CD14-positive monocyte (primary cell): ENCODE data around the gene PAPPA2. TPM values are rescaled to one million over a fixed set of nuclear protein-coding genes. Genes with fewer than 3 reads are reported as not detected.
"Not testable (repeated sequence)": the region's sequence is repeated elsewhere in the genome, so short reads cannot be mapped to it uniquely, and the experiment has no call there.

Source experiments
- DNase-seq, 3 donors: peaks; one replicate each; pipeline ENCODE4 v3.0.0-alpha.2; 2011 to 2022
- H2AFZ ChIP-seq: 2 replicates; pipeline ENCODE4 v1.6.0; 2012; ENCODE audit warnings: mild to moderate bottlenecking, low read depth, low read length, inconsistent platforms; ENCODE audit not compliant: insufficient read depth, poor library complexity, severe bottlenecking
- H3K27ac ChIP-seq, 2 donors: 1 replicate in 1 of 2; 2 replicates in 1 of 2; pipeline ENCODE4 v1.5.1; 2012 to 2013; ENCODE audit warnings: low read length in 2 of 2, control low read depth in 1 of 2, inconsistent platforms in 1 of 2, low read depth in 1 of 2, mild to moderate bottlenecking in 1 of 2
- H3K27me3 ChIP-seq, 2 donors: one replicate each; pipeline versions ENCODE4 v1.6.0 to v1.6.1; 2011 to 2013; ENCODE audit warnings: low read length in 2 of 2; ENCODE audit not compliant: control insufficient read depth in 2 of 2, insufficient read depth in 2 of 2
- H3K36me3 ChIP-seq, 2 donors: replicated peaks in 1 of 2; 1 replicate in 1 of 2; 2 replicates in 1 of 2; pipeline versions ENCODE4 v1.5.1 to v1.6.1; 2012 to 2013; ENCODE audit warnings: low read length in 2 of 2, control low read depth in 1 of 2, inconsistent platforms in 1 of 2, mild to moderate bottlenecking in 1 of 2; ENCODE audit not compliant: insufficient read depth in 2 of 2, control insufficient read depth in 1 of 2
- H3K4me1 ChIP-seq, 2 donors: 1 replicate in 1 of 2; 2 replicates in 1 of 2; pipeline versions ENCODE4 v1.5.1 to v1.6.1; 2012 to 2013; ENCODE audit warnings: low read length in 2 of 2, control low read depth in 1 of 2, inconsistent platforms in 1 of 2, mild to moderate bottlenecking in 1 of 2, moderate library complexity in 1 of 2; ENCODE audit not compliant: insufficient read depth in 2 of 2, control insufficient read depth in 1 of 2
- H3K4me2 ChIP-seq: replicated peaks from 2 replicates; pipeline ENCODE3; 2012; ENCODE audit warnings: low read length, moderate library complexity, mild to moderate bottlenecking; ENCODE audit not compliant: poor library complexity, severe bottlenecking; ENCODE audit errors: extremely low read depth
- H3K4me3 ChIP-seq, 3 experiments: fragments of 200-600 bp in 1 of 3; sonication (generic) in 1 of 3; replicated peaks in 1 of 3; 1 replicate in 2 of 3; 2 replicates in 1 of 3; pipeline ENCODE4 v1.5.1; 2011 to 2013; ENCODE audit warnings: low read length in 3 of 3, mild to moderate bottlenecking in 3 of 3, control low read depth in 2 of 3, low read depth in 2 of 3, inconsistent platforms in 1 of 3, moderate library complexity in 1 of 3
- H3K79me2 ChIP-seq: 2 replicates; pipeline ENCODE4 v1.6.0; 2012; ENCODE audit warnings: mild to moderate bottlenecking, control low read depth, inconsistent platforms, low read length, moderate library complexity; ENCODE audit not compliant: insufficient read depth
- H3K9ac ChIP-seq: 2 replicates; pipeline ENCODE4 v1.6.0; 2017; ENCODE audit warnings: low read length, mild to moderate bottlenecking; ENCODE audit not compliant: insufficient read depth, poor library complexity, severe bottlenecking
- H3K9me3 ChIP-seq, 2 donors: replicated peaks in 1 of 2; 1 replicate in 1 of 2; 2 replicates in 1 of 2; pipeline versions ENCODE4 v1.5.1 to v1.6.1; 2012 to 2013; ENCODE audit warnings: low read length in 2 of 2, control low read depth in 1 of 2; ENCODE audit not compliant: control insufficient read depth in 1 of 2, insufficient read depth in 1 of 2
- H4K20me1 ChIP-seq: 2 replicates; pipeline ENCODE4 v1.6.0; 2012; ENCODE audit warnings: mild to moderate bottlenecking, low read length, control low read depth, moderate library complexity; ENCODE audit not compliant: insufficient read depth
- H3K27ac Mint-ChIP-seq, 7 donors: one replicate each; pipeline ENCODE4 v1.8.0; 2020; ENCODE audit warnings: mild to moderate bottlenecking in 7 of 7, mixed read lengths in 7 of 7, moderate library complexity in 6 of 7, inconsistent platforms in 2 of 7
- H3K27me3 Mint-ChIP-seq, 3 donors: one replicate each; pipeline ENCODE4 v1.8.0; 2021 to 2022; ENCODE audit warnings: low read depth in 3 of 3, mild to moderate bottlenecking in 3 of 3, mixed read lengths in 3 of 3, moderate library complexity in 3 of 3, inconsistent platforms in 1 of 3
- H3K36me3 Mint-ChIP-seq, 2 donors: one replicate each; pipeline ENCODE4 v1.8.0; 2020; ENCODE audit warnings: mixed read lengths in 2 of 2, inconsistent platforms in 1 of 2, mild to moderate bottlenecking in 1 of 2
- H3K4me1 Mint-ChIP-seq: one replicate; pipeline ENCODE4 v1.8.0; 2020; ENCODE audit warnings: mild to moderate bottlenecking, mixed read lengths
- H3K4me3 Mint-ChIP-seq, 2 donors: one replicate each; pipeline ENCODE4 v1.8.0; 2020; ENCODE audit warnings: mild to moderate bottlenecking in 2 of 2, mixed read lengths in 2 of 2, moderate library complexity in 1 of 2
- H3K9me3 Mint-ChIP-seq, 7 donors: one replicate each; pipeline ENCODE4 v1.8.0; 2020 to 2022; ENCODE audit warnings: mixed read lengths in 7 of 7, mild to moderate bottlenecking in 6 of 7, moderate library complexity in 6 of 7, inconsistent platforms in 2 of 7
- CTCF ChIP-seq: fragments of 200-600 bp; IDR thresholded peaks from one replicate; pipeline ENCODE4 v1.8.0; 2022; ENCODE audit warnings: antibody characterized with exemption, mild to moderate bottlenecking
- whole genome bisulfite sequencing: methylation state at CpG from one replicate; pipeline ENCODE4 v1.1.5; 2013; ENCODE audit warnings: missing lambda C conversion rate; ENCODE audit not compliant: insufficient coverage; 5-methylcytosine and 5-hydroxymethylcytosine counted together
- intact Hi-C, 2 donors: fragments of 100-400 bp; cut with micrococcal nuclease; formaldehyde crosslinking; loops; one replicate each; pipeline versions ENCODE4 v1.15.0 to v1.15.1; 2023
- polyA plus RNA-seq, 3 donors: library from polyadenylated mRNA; depleted of rRNA in 1 of 3; unstranded in 2 of 3; stranded (reverse) in 1 of 3; fragments of 300-500 nt in 2 of 3; fragments of >200 nt in 1 of 3; fragmentation: Illumina TruSeq in 2 of 3; gene quantifications; 1 replicate in 2 of 3; 2 replicates in 1 of 3; pipeline ENCODE4 v1.2.3, GENCODE V29; 2012 to 2021

Gene PAPPA2
- polyA plus RNA-seq, 3 donors, result not detected

GRCh38 chr1:176450526-176450925, 12.4 kb upstream of the PAPPA2 start:
- intact Hi-C loops, result no loop called here
- Mint-ChIP-seq H3K27me3 (no peaks in the 10 kb centered on the region), H3K4me1 (no peaks in the 10 kb centered on the region), H3K27ac (no peak overlapping the region), H3K4me3 (no peak overlapping the region), H3K9me3 (peaks cover 0 to 8% (median 4%) of the 10 kb centered on the region in 7 donors), H3K36me3 (no peaks in the 10 kb centered on the region)
- no peaks in the 10 kb centered on the region for H3K27me3 ChIP-seq
- no CpG with 5 or more reads among the region's 1 CpG for WGBS
- DNase-seq, result no peak
- H3K27ac ChIP-seq, result no peak overlapping the region
- TF ChIP-seq CTCF, result no peak
- no peaks in the 10 kb centered on the region for H3K9me3 ChIP-seq
- no peak overlapping the region for H3K4me3 ChIP-seq
- H2AFZ ChIP-seq, result no peak overlapping the region
- no peaks in the 10 kb centered on the region for H4K20me1 ChIP-seq
- H3K4me1 ChIP-seq, result no peaks in the 10 kb centered on the region
- no peaks in the 10 kb centered on the region for H3K79me2 ChIP-seq
- no peak overlapping the region for H3K4me2 ChIP-seq
- H3K36me3 ChIP-seq, result no peaks in the 10 kb centered on the region
- no peak overlapping the region for H3K9ac ChIP-seq

- H2AFZ ChIP-seq, H3K9me3 ChIP-seq, H3K79me2 ChIP-seq, H3K4me3 Mint-ChIP-seq, intact Hi-C loops, H3K9me3 Mint-ChIP-seq, H3K4me3 ChIP-seq, H3K27ac ChIP-seq, H4K20me1 ChIP-seq, H3K4me1 ChIP-seq, H3K4me2 ChIP-seq, H3K4me1 Mint-ChIP-seq, H3K27ac Mint-ChIP-seq, H3K9ac ChIP-seq, H3K27me3 ChIP-seq, DNase-seq, H3K36me3 ChIP-seq, H3K27me3 Mint-ChIP-seq, H3K36me3 Mint-ChIP-seq: not testable (repeated sequence)
- WGBS, result 100% methylated on average over 1 of the region's 2 CpGs
These were observed 11.2 kb upstream of the PAPPA2 start for GRCh38 chr1:176451741-176452140.
